HG02763 (cell line): Measurements from ENCODE around the gene FLG.
"Not testable (repeated sequence)": the region's sequence is repeated elsewhere in the genome, so short reads cannot be mapped to it uniquely, and the experiment has no call there.

Experiments
- ATAC-seq: cut with Tn5 transposase; IDR thresholded peaks from one replicate; pipeline ENCODE4 v1.9.1; 2021; ENCODE audit warnings: mild to moderate bottlenecking, moderate library complexity; ENCODE audit not compliant: unreplicated experiment

Gene FLG

DNA sequence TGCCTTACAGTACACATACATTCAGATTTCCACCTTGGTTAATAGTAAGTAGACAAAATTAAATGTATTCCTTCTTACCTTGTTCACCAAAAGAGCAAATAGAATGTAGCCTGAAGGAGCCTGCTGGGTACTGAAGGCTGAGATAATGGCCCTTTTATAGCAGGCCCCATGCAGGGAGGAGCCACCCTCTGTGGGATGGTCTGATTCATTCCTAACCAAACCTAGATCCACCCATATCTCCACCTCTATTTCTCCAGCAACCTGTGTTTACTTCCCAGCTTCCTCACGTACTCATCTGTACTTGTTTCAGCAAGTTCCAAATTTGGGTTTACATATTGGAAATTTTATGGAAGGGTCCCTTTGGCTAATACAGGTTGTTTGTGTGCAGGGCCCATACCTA, at the start of gene FLG:
FLG (minus strand) TSS at position 129 of the 400 bp plus-strand sequence. CDS start 9,783 bp downstream, outside the sequence.
- no peak for ATAC-seq

DNA sequence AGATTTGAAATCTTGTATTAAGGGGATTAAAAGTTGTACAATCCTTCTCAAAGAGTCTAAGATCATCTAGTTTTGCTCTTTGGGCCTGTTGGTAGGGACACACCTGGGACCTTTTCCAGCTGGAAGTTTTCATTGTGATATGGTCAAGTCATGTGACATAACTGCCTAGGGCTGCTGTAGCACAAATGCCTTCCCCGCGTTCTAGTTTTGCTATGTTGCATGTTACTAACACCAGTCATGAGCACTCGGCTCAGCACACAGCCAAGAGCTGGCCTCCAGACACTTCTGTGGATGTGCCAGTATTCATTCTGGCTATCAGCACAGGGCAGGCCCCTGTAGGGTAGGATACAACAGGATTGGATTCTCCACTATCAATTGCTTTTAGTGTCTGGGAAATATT, 49.4 kb upstream of the FLG start:
- ATAC-seq: no peak

DNA sequence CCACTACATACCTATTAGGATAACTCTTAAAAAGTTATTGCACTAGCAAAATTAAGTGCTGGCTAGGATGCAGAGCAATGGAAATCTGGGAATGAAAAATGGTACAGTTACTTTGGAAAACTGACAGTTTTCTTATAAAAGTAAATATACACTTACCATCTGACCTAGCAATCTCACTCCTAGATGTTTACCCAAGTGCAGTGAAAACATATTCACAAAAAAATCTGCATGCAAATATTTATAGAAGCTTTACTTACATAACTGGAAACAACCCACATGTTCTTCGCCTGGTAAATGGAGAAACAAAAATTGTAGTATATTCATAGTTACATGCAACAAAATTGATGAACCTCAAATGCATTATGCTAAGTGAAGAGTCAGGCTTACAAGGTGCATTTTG, 47.6 kb upstream of the FLG start:
- ATAC-seq: no peak

DNA sequence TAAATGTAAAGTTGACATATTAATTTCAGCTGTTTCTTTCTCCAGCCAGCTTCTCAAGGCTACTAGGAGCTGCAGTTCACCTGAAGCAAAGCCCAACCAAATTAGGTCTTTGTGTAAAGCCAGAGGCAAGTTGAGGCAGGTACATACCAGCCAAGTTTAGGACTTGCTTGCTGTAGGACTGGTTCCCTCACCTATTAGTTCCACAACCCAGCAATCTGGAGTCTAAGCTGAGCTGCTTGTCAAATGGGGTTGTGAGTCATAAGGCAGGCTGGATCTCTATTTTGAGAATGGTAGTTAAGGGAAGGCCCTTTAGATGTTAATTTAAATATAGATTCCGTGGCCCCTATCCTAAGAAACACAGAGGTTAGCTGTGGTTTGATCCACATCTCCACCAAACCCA, 42.4 kb upstream of the FLG start:
- no peak for ATAC-seq

GRCh38 chr1:152359906-152360305, 34.9 kb upstream of the FLG start, which contains the start of gene FLG2:
Gene FLG2, minus strand, starts transcription at chr1:152360006. Its CDS starts 1,122 bp downstream, at chr1:152358884.
- no peak for ATAC-seq

DNA sequence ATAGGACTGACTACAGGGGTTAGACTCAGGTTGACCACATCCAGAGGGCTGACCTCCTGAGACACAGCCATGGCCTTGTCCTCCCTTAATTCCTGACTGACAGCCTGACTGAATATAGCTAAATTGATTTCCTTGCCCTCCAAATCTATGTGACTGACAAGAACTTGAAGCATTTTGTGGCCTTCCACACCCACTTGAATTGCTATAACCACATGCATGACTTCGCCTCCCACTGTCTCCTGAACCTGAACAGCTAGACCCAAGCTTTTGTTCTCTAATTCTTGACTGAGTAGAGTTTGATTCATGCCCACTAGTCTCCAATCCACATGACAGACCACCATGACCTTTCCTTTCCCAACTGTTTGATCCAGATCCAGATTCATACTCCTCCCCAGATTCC, 31.7 kb upstream of the FLG start:
- no peak for ATAC-seq

GRCh38 chr1:152349611-152350010, 24.6 kb upstream of the FLG start:
- no peak for ATAC-seq

- ATAC-seq: no peak
These were observed 23.4 kb upstream of the FLG start for GRCh38 chr1:152348447-152348846.

GRCh38 chr1:152347116-152347728, 22.2 kb upstream of the FLG start:
- ATAC-seq: no peak

DNA sequence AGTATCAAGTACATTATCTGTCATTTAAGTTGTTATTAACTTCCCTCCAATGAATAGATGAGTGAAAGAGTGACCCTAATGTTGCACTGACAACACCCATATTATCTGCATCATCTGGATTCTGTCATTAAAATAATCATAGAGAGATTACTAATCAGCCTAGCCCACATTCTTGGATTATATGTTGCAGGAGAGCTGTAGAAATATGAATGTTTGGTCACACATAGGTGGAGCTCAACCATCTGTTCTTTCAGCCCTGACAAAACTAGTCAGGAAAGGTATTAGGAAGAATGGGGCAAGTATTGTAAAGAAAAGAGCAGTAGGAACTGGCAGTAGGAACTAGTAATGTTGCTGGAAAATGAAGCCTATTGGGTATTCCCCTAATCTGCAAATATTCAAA, 19.4 kb upstream of the FLG start:
- ATAC-seq: no peak

GRCh38 chr1:152343006-152343405, 18.0 kb upstream of the FLG start:
- no peak for ATAC-seq

- ATAC-seq: no peak
These were observed 10.4 kb upstream of the FLG start for GRCh38 chr1:152335399-152335798.

GRCh38 chr1:152328801-152329391, 3.9 kb upstream of the FLG start:
- ATAC-seq: no peak

GRCh38 chr1:152313970-152314369, 11.1 kb downstream of the FLG start:
- ATAC-seq: no peak

DNA sequence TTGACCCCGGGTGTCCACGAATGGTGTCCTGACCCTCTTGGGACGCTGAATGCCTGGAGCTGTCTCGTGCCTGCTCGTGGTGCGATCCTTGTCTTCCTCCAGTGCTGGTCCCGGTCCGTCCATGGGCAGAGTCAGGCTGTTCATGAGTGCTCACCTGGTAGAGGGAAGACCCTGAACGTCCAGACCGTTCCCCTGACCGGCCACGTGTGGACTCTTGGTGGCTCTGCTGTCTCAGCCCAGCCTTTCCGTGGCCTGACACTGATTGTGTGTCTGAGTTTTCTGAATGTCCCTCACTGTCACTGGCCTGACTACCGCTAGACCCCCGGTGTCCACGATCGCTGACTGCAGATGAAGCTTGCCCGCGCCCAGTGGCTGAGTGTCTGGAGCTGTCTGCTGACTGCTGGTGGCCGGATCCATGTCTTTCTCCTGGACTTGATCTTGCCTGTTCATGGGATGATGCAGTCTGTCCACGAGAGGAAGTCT, 11.7 kb downstream of the FLG start:
- ATAC-seq: no peak

DNA sequence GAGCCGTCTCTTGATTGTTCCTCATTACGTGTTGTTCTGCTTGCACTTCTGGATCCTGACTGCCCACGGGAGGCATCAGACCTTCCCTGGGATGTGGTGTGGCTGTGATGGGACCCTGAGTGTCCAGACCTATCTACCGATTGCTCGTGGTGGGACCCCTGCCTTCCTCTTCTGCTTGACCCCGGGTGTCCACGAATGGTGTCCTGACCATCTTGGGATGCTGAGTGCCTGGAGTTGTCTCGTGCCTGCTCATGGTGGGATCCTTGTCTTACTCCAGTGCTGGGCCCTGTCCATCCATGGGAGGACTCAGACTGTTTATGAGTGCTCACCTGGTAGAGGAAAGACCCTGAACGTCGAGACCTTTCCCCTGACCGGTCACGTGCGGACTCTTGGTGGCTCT, 12.9 kb downstream of the FLG start:
- ATAC-seq: not testable (repeated sequence)

DNA sequence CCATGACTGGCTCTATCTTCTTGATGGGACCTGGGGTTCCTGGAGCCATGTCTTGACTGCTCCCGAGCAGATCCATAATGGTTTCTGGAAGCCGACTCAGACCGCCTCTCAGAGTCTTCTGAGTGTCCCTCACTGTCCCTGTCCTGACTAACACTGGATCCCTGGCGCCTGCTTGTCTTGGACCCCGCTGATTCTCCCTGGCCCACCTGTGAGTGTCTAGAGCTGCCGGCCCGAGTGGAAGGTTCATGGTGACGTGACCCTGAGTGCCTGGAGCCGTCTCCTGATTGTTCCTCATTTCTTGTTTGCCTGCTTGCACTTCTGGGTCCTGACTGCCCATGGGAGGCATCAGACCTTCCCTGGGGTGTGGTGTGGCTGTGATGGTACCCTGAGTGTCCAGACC, 15.1 kb downstream of the FLG start:
- ATAC-seq: no peak

GRCh38 chr1:152309320-152309901, 15.6 kb downstream of the FLG start:
- ATAC-seq: not testable (repeated sequence)

- ATAC-seq: not testable (repeated sequence)
These were observed 16.3 kb downstream of the FLG start for GRCh38 chr1:152308758-152309157.

DNA sequence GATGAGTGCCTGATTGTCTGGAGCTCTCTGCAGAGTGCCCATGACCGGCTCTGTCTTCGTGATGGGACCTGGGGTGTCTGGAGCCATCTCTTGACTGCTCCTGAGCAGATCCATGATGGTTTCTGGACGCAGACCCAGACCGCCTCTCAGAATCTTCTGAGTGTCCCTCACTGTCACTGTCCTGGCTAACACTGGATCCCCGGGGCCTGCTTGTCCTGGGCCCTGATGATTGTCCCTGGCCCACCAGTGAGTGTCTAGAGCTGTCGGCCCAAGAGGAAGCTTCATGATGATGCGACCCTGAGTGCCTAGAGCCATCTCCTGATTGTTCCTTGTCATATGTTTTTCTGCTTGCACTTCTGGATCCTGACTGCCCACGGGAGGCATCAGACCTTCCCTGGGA, 17.1 kb downstream of the FLG start:
- not testable (repeated sequence) for ATAC-seq

GRCh38 chr1:152306123-152306522, 18.9 kb downstream of the FLG start:
- not testable (repeated sequence) for ATAC-seq

GRCh38 chr1:152304773-152305172, 20.3 kb downstream of the FLG start:
- not testable (repeated sequence) for ATAC-seq
